Gastrocnemius medialis (tissue), 4 donors: ENCODE data around the gene ADAMTSL1.

Experiments
- POLR2A ChIP-seq, 2 donors: fragments of 450-650 bp; IDR thresholded peaks; one replicate each; pipeline ENCODE4 v1.6.1; 2017; ENCODE audit warnings: antibody characterized with exemption in 2 of 2, mild to moderate bottlenecking in 2 of 2, moderate library complexity in 2 of 2
- TF ChIP-seq, protein P1 (sequence below), 5 experiments: fragments of 450-650 bp in 3 of 5; fragments of 200-600 bp in 2 of 5; sonication (generic) in 2 of 5; IDR thresholded peaks in 4 of 5; conservative IDR thresholded peaks in 1 of 5; 1 replicate in 4 of 5; 2 replicates in 1 of 5; pipeline ENCODE4 v1.5.1; 2016 to 2019; ENCODE audit warnings: antibody characterized with exemption in 5 of 5, mild to moderate bottlenecking in 3 of 5, moderate library complexity in 3 of 5

DNA sequence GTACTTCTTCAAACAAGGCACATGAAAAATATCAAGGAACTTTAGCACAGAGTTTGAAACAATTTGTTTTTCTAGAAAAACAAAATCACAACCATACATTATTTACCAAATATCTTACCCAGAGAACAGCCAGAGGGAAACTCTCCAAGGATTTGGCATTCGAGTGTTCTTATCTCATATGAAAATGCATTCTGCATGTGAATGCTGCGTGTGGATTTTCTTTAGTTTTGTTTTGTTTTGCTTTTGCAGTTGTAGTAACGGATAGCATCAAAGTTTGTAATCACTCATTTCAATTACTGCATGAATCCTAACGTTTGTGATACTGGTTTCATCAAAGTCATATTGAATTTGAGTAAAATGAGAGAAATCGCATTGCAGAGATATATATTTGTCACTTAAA is 28.0 kb downstream of the ADAMTSL1 start:
- TF ChIP-seq, protein P1, sequence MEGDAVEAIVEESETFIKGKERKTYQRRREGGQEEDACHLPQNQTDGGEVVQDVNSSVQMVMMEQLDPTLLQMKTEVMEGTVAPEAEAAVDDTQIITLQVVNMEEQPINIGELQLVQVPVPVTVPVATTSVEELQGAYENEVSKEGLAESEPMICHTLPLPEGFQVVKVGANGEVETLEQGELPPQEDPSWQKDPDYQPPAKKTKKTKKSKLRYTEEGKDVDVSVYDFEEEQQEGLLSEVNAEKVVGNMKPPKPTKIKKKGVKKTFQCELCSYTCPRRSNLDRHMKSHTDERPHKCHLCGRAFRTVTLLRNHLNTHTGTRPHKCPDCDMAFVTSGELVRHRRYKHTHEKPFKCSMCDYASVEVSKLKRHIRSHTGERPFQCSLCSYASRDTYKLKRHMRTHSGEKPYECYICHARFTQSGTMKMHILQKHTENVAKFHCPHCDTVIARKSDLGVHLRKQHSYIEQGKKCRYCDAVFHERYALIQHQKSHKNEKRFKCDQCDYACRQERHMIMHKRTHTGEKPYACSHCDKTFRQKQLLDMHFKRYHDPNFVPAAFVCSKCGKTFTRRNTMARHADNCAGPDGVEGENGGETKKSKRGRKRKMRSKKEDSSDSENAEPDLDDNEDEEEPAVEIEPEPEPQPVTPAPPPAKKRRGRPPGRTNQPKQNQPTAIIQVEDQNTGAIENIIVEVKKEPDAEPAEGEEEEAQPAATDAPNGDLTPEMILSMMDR (IDR thresholded peaks at IDR 0.05 in 4 of 5, conservative IDR thresholded peaks at IDR 0.05 in 1 of 5): no peak
- no peak for TF ChIP-seq POLR2A (IDR thresholded peaks at IDR 0.05)
